HEK293T (cell line): ENCODE data around the gene ZNF254.
"Not testable (repeated sequence)": the region's sequence is repeated elsewhere in the genome, so short reads cannot be mapped to it uniquely, and the experiment has no call there.

Experiments
- CTCF ChIA-PET: fragments of 350-600 bp; formaldehyde crosslinking; extraction: SDS; loops from one replicate; lab custom pipeline; 2021; ENCODE audit warnings: antibody characterized with exemption, inconsistent platforms; lab: Yijun Ruan, JAX
- POLR2A ChIA-PET: fragments of 350-600 bp; formaldehyde crosslinking; extraction: SDS; loops from one replicate; lab custom pipeline; 2020; ENCODE audit warnings: antibody characterized with exemption, inconsistent platforms; lab: Yijun Ruan, JAX
- DNase-seq: peaks from one replicate; pipeline ENCODE4 v3.0.0; 2012; ENCODE audit warnings: mixed read lengths; ENCODE audit errors: extremely low spot score
- ARNT ChIP-seq: fragments of 450-650 bp; IDR thresholded peaks from 2 replicates; pipeline ENCODE4 v1.6.1; 2017; ENCODE audit warnings: mild to moderate bottlenecking
- BHLHE40 ChIP-seq: fragments of 450-650 bp; IDR thresholded peaks from 2 replicates; pipeline ENCODE4 v1.6.1; 2016; ENCODE audit warnings: mild to moderate bottlenecking, moderate library complexity, borderline replicate concordance
- CTBP1 ChIP-seq: fragments of 450-650 bp; IDR thresholded peaks from 2 replicates; pipeline ENCODE4 v1.6.1; 2016; ENCODE audit warnings: borderline replicate concordance
- ELF4 ChIP-seq: fragments of 450-650 bp; IDR thresholded peaks from 2 replicates; pipeline ENCODE4 v1.6.1; 2017; ENCODE audit warnings: antibody characterized with exemption
- FOXA1 ChIP-seq: fragments of 450-650 bp; IDR thresholded peaks from 2 replicates; pipeline ENCODE4 v1.6.1; 2016; ENCODE audit warnings: mild to moderate bottlenecking
- FOXK2 ChIP-seq: fragments of 450-650 bp; IDR thresholded peaks from 2 replicates; pipeline ENCODE4 v1.6.1; 2016; ENCODE audit warnings: mild to moderate bottlenecking
- FOXM1 ChIP-seq: fragments of 450-650 bp; IDR thresholded peaks from 2 replicates; pipeline ENCODE4 v1.6.1; 2017; ENCODE audit warnings: mild to moderate bottlenecking, borderline replicate concordance
- HDGF ChIP-seq: fragments of 450-650 bp; IDR thresholded peaks from 2 replicates; pipeline ENCODE4 v1.6.1; 2017; ENCODE audit warnings: antibody characterized with exemption, borderline replicate concordance
- L3MBTL2 ChIP-seq: fragments of 450-650 bp; conservative IDR thresholded peaks from 2 replicates; pipeline ENCODE4 v1.6.1; 2016; ENCODE audit warnings: mild to moderate bottlenecking
- LEF1 ChIP-seq: fragments of 450-650 bp; IDR thresholded peaks from 2 replicates; pipeline ENCODE4 v1.6.1; 2017; ENCODE audit warnings: mild to moderate bottlenecking, borderline replicate concordance
- NFRKB ChIP-seq: fragments of 450-650 bp; IDR thresholded peaks from 2 replicates; pipeline ENCODE4 v1.6.1; 2016; ENCODE audit warnings: mild to moderate bottlenecking, moderate library complexity
- SP1 ChIP-seq: fragments of 450-650 bp; IDR thresholded peaks from 2 replicates; pipeline ENCODE4 v1.6.1; 2017
- SUZ12 ChIP-seq: fragments of 450-650 bp; IDR thresholded peaks from 2 replicates; pipeline ENCODE4 v1.6.1; 2016; ENCODE audit warnings: mild to moderate bottlenecking
- TARDBP ChIP-seq: fragments of 450-650 bp; IDR thresholded peaks from 2 replicates; pipeline ENCODE4 v1.6.1; 2016
- ZNF384 ChIP-seq: fragments of 450-650 bp; IDR thresholded peaks from 2 replicates; pipeline ENCODE4 v1.6.1; 2016
- TF ChIP-seq, protein P1 (sequence below): fragments of 450-650 bp; IDR thresholded peaks from 2 replicates; pipeline ENCODE4 v1.6.1; 2016

Gene ZNF254

GRCh38 chr19:24081056-24081455 lies 5.9 kb upstream of the ZNF254 start:
- ChIA-PET CTCF (no interaction called here), POLR2A (no interaction called here)
- DNase-seq: no peak
- TF ChIP-seq FOXA1 (no peak), NFRKB (no peak), ZNF384 (no peak), LEF1 (no peak), BHLHE40 (no peak), CTBP1 (no peak)

DNA sequence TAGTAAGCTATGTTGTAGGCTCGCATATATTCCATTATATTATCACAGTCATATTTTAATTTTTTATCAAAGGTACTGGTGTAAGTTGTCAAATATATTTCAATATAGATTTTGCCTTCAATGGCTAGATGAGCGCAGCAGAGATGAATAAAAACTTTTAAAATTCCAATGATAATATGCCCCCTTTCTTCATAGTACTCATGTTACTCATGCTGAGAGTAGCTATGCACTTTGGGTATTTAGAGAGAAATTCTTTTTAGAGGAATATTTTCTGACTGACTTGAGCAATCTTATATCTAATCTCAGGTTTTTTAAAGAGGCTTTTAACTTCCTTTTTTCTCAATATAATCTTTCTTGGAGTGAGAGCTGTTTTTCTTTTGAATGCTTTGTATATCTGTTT lies 11.4 kb downstream of the ZNF254 start:
- no peak for DNase-seq
- CTCF ChIA-PET: no interaction called here
- POLR2A ChIA-PET: interaction anchor here (1.0 to 1.3 kb wide), 3 partner anchors 11 to 411 kb away, joined by 3 to 4 read pairs (median 4); partner anchors contain the start of genes ZNF254 and ZNF675
- TF ChIP-seq LEF1: no peak
- TF ChIP-seq FOXM1: no peak
- no peak for TF ChIP-seq ELF4
- no peak for TF ChIP-seq BHLHE40
- no peak for TF ChIP-seq FOXA1
- no peak for TF ChIP-seq HDGF

GRCh38 chr19:24099829-24100228 lies 12.8 kb downstream of the ZNF254 start:
- CTCF ChIA-PET: no interaction called here
- no peak for TF ChIP-seq FOXA1
- TF ChIP-seq LEF1: no peak
- TF ChIP-seq TARDBP: no peak
- TF ChIP-seq ARNT: no peak
- TF ChIP-seq ELF4: no peak
- TF ChIP-seq CTBP1: no peak
- no peak for TF ChIP-seq FOXK2
- no peak for TF ChIP-seq SUZ12
- no peak for TF ChIP-seq L3MBTL2
- DNase-seq: no peak
- POLR2A ChIA-PET: no interaction called here

- CTCF ChIA-PET, DNase-seq, POLR2A ChIA-PET: not testable (repeated sequence)
These were observed 13.6 kb downstream of the ZNF254 start for GRCh38 chr19:24100597-24100996.

GRCh38 chr19:24101459-24102115 lies 14.6 kb downstream of the ZNF254 start:
- TF ChIP-seq FOXK2: no peak
- TF ChIP-seq NFRKB: no peak
- no peak for TF ChIP-seq L3MBTL2
- TF ChIP-seq, protein P1, sequence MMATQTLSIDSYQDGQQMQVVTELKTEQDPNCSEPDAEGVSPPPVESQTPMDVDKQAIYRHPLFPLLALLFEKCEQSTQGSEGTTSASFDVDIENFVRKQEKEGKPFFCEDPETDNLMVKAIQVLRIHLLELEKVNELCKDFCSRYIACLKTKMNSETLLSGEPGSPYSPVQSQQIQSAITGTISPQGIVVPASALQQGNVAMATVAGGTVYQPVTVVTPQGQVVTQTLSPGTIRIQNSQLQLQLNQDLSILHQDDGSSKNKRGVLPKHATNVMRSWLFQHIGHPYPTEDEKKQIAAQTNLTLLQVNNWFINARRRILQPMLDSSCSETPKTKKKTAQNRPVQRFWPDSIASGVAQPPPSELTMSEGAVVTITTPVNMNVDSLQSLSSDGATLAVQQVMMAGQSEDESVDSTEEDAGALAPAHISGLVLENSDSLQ: no peak
- TF ChIP-seq TARDBP: no peak
- no peak for TF ChIP-seq FOXM1
- TF ChIP-seq FOXA1: no peak
- TF ChIP-seq SUZ12: no peak
- no peak for TF ChIP-seq ELF4
- TF ChIP-seq LEF1: no peak
- ChIA-PET POLR2A (no interaction called here), CTCF (no interaction called here)
- no peak for DNase-seq

- ChIA-PET POLR2A (no interaction called here), CTCF (no interaction called here)
- TF ChIP-seq HDGF (no peak), FOXA1 (no peak), L3MBTL2 (no peak), TARDBP (no peak), NFRKB (no peak), CTBP1 (no peak), SP1 (no peak), FOXK2 (no peak), LEF1 (no peak), FOXM1 (no peak), ARNT (no peak), SUZ12 (no peak), ZNF384 (no peak), ELF4 (no peak)
- TF ChIP-seq, protein P1: no peak
- DNase-seq: no peak
These were observed 40.6 kb downstream of the ZNF254 start for GRCh38 chr19:24127601-24128000.

DNA sequence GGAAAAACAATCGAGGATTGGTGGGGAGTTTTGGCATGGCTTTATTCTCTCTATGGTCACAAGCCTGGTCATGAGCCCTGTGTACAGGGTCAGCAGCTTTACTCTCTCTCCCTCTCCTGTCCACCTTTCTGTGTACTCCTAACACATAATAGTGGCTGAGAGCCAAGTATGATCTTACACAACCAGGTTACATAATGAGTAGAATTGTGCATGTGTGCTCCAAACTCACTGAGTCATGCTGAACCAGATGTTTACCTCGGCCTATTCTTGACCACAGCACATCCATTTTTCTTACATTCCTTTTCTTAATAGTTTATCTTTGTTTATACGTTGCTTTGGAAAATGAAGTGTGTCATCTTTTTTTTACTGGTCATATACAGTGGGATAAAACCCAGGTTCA lies 53.1 kb downstream of the ZNF254 start:
- ChIA-PET CTCF (no interaction called here), POLR2A (no interaction called here)
- DNase-seq: no peak
- no peak for TF ChIP-seq TARDBP

DNA sequence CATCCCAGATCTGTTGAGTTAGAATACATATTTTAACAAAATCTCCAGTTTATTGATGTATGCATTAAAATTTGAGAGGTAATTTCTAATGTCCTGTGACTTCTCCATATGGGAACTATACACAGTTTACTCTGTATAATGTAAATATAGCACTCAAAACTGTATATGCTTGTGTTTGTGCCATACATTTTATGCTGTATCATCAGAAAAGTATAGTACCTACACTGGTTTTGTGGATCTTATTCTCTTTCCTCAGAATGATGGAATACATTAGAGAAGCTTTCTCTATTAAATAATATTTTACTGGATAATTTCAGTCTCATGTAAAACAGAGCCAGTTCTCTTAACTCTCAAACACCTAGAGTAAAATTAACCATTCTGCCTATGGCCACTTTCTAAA lies 53.6 kb downstream of the ZNF254 start:
- ChIA-PET POLR2A (no interaction called here), CTCF (no interaction called here)
- no peak for DNase-seq
- TF ChIP-seq NFRKB: no peak
- no peak for TF ChIP-seq SP1
- TF ChIP-seq L3MBTL2: no peak
- no peak for TF ChIP-seq ARNT
- TF ChIP-seq TARDBP: no peak
- no peak for TF ChIP-seq SUZ12
- no peak for TF ChIP-seq FOXA1
- TF ChIP-seq ZNF384: no peak
- no peak for TF ChIP-seq LEF1
- no peak for TF ChIP-seq CTBP1
- TF ChIP-seq HDGF: no peak
- TF ChIP-seq FOXK2: no peak
- TF ChIP-seq BHLHE40: no peak
- TF ChIP-seq FOXM1: no peak
- TF ChIP-seq, protein P1: no peak
- TF ChIP-seq ELF4: no peak
